B cell (primary cell): ENCODE results near the gene RBPJ. TPM values are rescaled to one million over a fixed set of nuclear protein-coding genes. Genes with fewer than 3 reads are reported as not detected.
"Not testable (repeated sequence)": the region's sequence is repeated elsewhere in the genome, so short reads cannot be mapped to it uniquely, and the experiment has no call there.

Source experiments
- ATAC-seq: fragments of 200-7000 bp; cut with Tn5 transposase; one replicate; pipeline ENCODE4 v1.10.0; 2021; ENCODE audit warnings: low read depth, mild to moderate bottlenecking, moderate number of reproducible peaks, moderate library complexity
- CTCF ChIA-PET: fragments of 350-600 bp; sonication (Branson Sonifier 250); formaldehyde crosslinking; loops from one replicate; lab custom pipeline; 2021; ENCODE audit warnings: antibody characterized with exemption, inconsistent platforms; lab: Charles Lee
- POLR2A ChIA-PET: fragments of 350-600 bp; sonication (Branson Sonifier 250); formaldehyde crosslinking; loops from one replicate; lab custom pipeline; 2021; ENCODE audit warnings: antibody characterized with exemption; lab: Charles Lee
- DNase-seq: peaks from one replicate; pipeline ENCODE4 v3.0.0; 2013
- H2AFZ ChIP-seq: 2 replicates; pipeline ENCODE4 v1.6.1; 2012; ENCODE audit warnings: mild to moderate bottlenecking, low read depth, low read length; ENCODE audit not compliant: insufficient read depth, poor library complexity, severe bottlenecking
- H3K27ac ChIP-seq, 2 donors: 1 replicate in 1 of 2; 2 replicates in 1 of 2; pipeline ENCODE4 v1.5.1; 2012 to 2013; ENCODE audit warnings: low read length in 2 of 2, mild to moderate bottlenecking in 2 of 2, moderate library complexity in 1 of 2
- H3K27me3 ChIP-seq, 4 experiments: fragments of 200-600 bp in 1 of 4; sonication (generic) in 1 of 4; replicated peaks in 1 of 4; 1 replicate in 2 of 4; 2 replicates in 2 of 4; pipeline versions ENCODE4 v1.6.1 to v1.7.0; 2013 to 2016; ENCODE audit warnings: low read length in 3 of 4, mild to moderate bottlenecking in 2 of 4, mixed read lengths in 1 of 4, moderate library complexity in 1 of 4; ENCODE audit not compliant: insufficient read depth in 4 of 4, control insufficient read depth in 3 of 4; ENCODE audit errors: control extremely low read depth in 1 of 4
- H3K36me3 ChIP-seq, 2 experiments: replicated peaks in 1 of 2; 1 replicate in 1 of 2; 2 replicates in 1 of 2; pipeline versions ENCODE4 v1.6.1 to v1.7.1; 2013; ENCODE audit warnings: low read length in 1 of 2; ENCODE audit not compliant: insufficient read depth in 2 of 2, control insufficient read depth in 1 of 2; ENCODE audit errors: control extremely low read depth in 1 of 2, extremely low read depth in 1 of 2
- H3K4me1 ChIP-seq, 2 donors: fragments of 200-600 bp in 1 of 2; sonication (generic) in 1 of 2; 1 replicate in 1 of 2; 2 replicates in 1 of 2; pipeline versions ENCODE4 v1.5.1 to v1.6.1; 2013 to 2017; ENCODE audit warnings: low read length in 2 of 2; ENCODE audit not compliant: control insufficient read depth in 2 of 2, insufficient read depth in 2 of 2
- H3K4me2 ChIP-seq: replicated peaks from 2 replicates; pipeline ENCODE3; 2012; ENCODE audit warnings: mild to moderate bottlenecking, low read depth, low read length; ENCODE audit not compliant: poor library complexity, severe bottlenecking
- H3K4me3 ChIP-seq, 5 experiments: fragments of 200-600 bp in 1 of 5; sonication (generic) in 1 of 5; 1 replicate in 3 of 5; 2 replicates in 2 of 5; pipeline versions ENCODE4 v1.5.1 to v1.7.0; 2011 to 2016; ENCODE audit warnings: low read length in 4 of 5, mild to moderate bottlenecking in 4 of 5, low read depth in 2 of 5, control low read depth in 1 of 5, moderate library complexity in 1 of 5; ENCODE audit not compliant: insufficient read depth in 1 of 5; ENCODE audit errors: control extremely low read depth in 1 of 5, extremely low read depth in 1 of 5
- H3K79me2 ChIP-seq: fragments of 200-600 bp; sonication (generic); one replicate; pipeline ENCODE4 v1.6.0; 2016; ENCODE audit warnings: low read length; ENCODE audit not compliant: control insufficient read depth, insufficient read depth
- H3K9ac ChIP-seq: fragments of 200-600 bp; sonication (generic); 2 replicates; pipeline ENCODE4 v1.6.1; 2017; ENCODE audit warnings: mild to moderate bottlenecking, low read length, moderate library complexity
- H3K9me3 ChIP-seq, 3 donors: one replicate each; pipeline versions ENCODE4 v1.6.1 to v1.7.1; 2013; ENCODE audit warnings: low read length in 2 of 3; ENCODE audit not compliant: control insufficient read depth in 2 of 3, insufficient read depth in 1 of 3; ENCODE audit errors: control extremely low read depth in 1 of 3
- H4K20me1 ChIP-seq: 2 replicates; pipeline ENCODE4 v1.6.0; 2012; ENCODE audit warnings: mild to moderate bottlenecking, low read length; ENCODE audit not compliant: insufficient read depth, control insufficient read depth, poor library complexity, severe bottlenecking
- H3K27ac Mint-ChIP-seq: one replicate; pipeline ENCODE4 v1.8.0; 2021; ENCODE audit warnings: mixed read lengths
- H3K27me3 Mint-ChIP-seq: one replicate; pipeline ENCODE4 v1.8.0; 2021; ENCODE audit warnings: mixed read lengths
- H3K4me1 Mint-ChIP-seq: one replicate; pipeline ENCODE4 v1.8.0; 2021; ENCODE audit warnings: mixed read lengths
- H3K4me3 Mint-ChIP-seq: one replicate; pipeline ENCODE4 v1.8.0; 2021; ENCODE audit warnings: mixed read lengths
- H3K9me3 Mint-ChIP-seq: one replicate; pipeline ENCODE4 v1.8.0; 2022; ENCODE audit warnings: mixed read lengths; ENCODE audit not compliant: insufficient read depth
- EZH2 ChIP-seq: IDR thresholded peaks from 2 replicates; pipeline ENCODE4 v1.6.1; 2012; ENCODE audit warnings: borderline replicate concordance, low read depth, mild to moderate bottlenecking, moderate library complexity, low read length; ENCODE audit not compliant: insufficient read depth, poor library complexity, severe bottlenecking
- WGBS: methylation state at CpG from one replicate; pipeline ENCODE4 v1.1.5; 2013; ENCODE audit warnings: missing lambda C conversion rate; ENCODE audit not compliant: insufficient coverage; 5-methylcytosine and 5-hydroxymethylcytosine counted together
- intact Hi-C: fragments of 100-400 bp; cut with micrococcal nuclease; formaldehyde crosslinking; loops from one replicate; pipeline ENCODE4 v1.10.0; 2022
- polyA plus RNA-seq: library from polyadenylated mRNA; depleted of rRNA; stranded (reverse); fragments of >200 nt; gene quantifications from 2 replicates; pipeline ENCODE4 v1.2.3, GENCODE V29; 2012
- total RNA-seq, 2 donors: library from RNA; stranded (reverse); fragments of 120-200 nt in 1 of 2; gene quantifications; 1 replicate in 1 of 2; 2 replicates in 1 of 2; pipeline versions ENCODE4 v1.2.3 to v1.2.4, GENCODE V29; 2013 to 2022
- TF ChIP-seq, protein P1 (sequence below): fragments of 200-600 bp; IDR thresholded peaks from one replicate; pipeline ENCODE4 v1.8.0; 2022; ENCODE audit warnings: antibody characterized with exemption, mild to moderate bottlenecking

The RBPJ gene
- total and polyA plus RNA-seq, 2 donors (not counting 1 experiment from before 2014, with no cell fraction given): 10.6 to 50.1 TPM

DNA sequence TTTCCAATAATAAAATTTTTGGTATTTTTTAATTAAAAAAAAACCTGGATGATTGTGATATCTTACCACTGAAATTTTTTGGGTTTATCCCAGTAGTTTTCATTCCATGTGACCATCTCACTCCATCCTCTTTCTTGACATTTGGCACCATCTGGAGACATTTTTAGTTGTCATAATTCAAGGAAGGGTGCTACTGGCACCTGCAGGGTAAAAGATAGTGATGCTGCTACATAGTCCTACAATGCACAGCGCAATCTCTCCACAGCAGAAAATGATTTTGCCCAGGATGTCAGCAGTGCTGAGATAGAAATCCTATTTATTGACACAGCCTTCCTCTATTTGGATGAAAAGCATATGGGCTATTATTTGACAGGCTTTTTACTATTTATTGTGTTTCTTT lies 79.3 kb downstream of the RBPJ start:
- H3K4me3 Mint-ChIP-seq: no peak overlapping the region
- Histone ChIP-seq H2AFZ (no peak overlapping the region), H3K36me3 (no peaks in the 10 kb centered on the region), H3K4me2 (no peak overlapping the region), H3K9me3 (no peaks in the 10 kb centered on the region), H4K20me1 (no peaks in the 10 kb centered on the region), H3K27ac (no peak overlapping the region), H3K27me3 (no peaks in the 10 kb centered on the region), H3K79me2 (no peaks in the 10 kb centered on the region), H3K4me3 (no peak overlapping the region), H3K9ac (no peak overlapping the region), H3K4me1 (peaks cover 0 to 2% of the 10 kb centered on the region in 2 donors)
- ChIA-PET CTCF (interaction anchor here (0.8 to 2.8 kb wide), 2 partner anchors 10 to 28 kb away, joined by 3 to 10 read pairs; no protein-coding TSS in a partner anchor), POLR2A (no interaction called here)
- ATAC-seq: no peak
- no peaks in the 10 kb centered on the region for H3K9me3 Mint-ChIP-seq
- intact Hi-C loops: no loop called here
- no peaks in the 10 kb centered on the region for H3K27me3 Mint-ChIP-seq
- no peak for DNase-seq
- H3K27ac Mint-ChIP-seq: no peak overlapping the region
- WGBS: no CpG with 5 or more reads among the region's 1 CpG
- TF ChIP-seq, protein P1, sequence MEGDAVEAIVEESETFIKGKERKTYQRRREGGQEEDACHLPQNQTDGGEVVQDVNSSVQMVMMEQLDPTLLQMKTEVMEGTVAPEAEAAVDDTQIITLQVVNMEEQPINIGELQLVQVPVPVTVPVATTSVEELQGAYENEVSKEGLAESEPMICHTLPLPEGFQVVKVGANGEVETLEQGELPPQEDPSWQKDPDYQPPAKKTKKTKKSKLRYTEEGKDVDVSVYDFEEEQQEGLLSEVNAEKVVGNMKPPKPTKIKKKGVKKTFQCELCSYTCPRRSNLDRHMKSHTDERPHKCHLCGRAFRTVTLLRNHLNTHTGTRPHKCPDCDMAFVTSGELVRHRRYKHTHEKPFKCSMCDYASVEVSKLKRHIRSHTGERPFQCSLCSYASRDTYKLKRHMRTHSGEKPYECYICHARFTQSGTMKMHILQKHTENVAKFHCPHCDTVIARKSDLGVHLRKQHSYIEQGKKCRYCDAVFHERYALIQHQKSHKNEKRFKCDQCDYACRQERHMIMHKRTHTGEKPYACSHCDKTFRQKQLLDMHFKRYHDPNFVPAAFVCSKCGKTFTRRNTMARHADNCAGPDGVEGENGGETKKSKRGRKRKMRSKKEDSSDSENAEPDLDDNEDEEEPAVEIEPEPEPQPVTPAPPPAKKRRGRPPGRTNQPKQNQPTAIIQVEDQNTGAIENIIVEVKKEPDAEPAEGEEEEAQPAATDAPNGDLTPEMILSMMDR: no peak
- TF ChIP-seq EZH2: no peak
- H3K4me1 Mint-ChIP-seq: peaks cover 14% of the 10 kb centered on the region

DNA sequence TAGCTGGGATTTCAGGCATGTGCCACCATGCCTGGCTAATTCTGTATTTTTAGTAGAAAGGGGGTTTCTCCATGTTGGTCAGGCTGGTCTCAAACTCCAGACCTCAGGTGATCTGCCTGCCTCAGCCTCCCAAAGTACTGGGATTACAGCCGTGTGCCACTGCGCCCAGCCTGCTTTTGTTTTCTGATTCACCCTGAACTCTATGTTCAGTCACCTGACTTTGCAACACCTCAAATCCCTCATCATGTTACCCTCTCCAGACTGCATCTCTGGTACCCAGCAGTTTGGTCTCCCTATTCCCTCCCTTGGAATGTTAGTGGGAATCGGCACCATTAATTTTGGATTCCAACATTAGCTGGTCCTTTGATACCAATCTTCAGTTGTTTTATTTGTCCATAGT lies 81.2 kb downstream of the RBPJ start:
- DNase-seq, H3K36me3 ChIP-seq, H3K27ac ChIP-seq, H4K20me1 ChIP-seq, H3K9me3 Mint-ChIP-seq, H3K4me3 ChIP-seq, H3K27ac Mint-ChIP-seq, POLR2A ChIA-PET, ATAC-seq, H3K4me2 ChIP-seq, H3K9me3 ChIP-seq, H3K4me3 Mint-ChIP-seq, H3K9ac ChIP-seq, H3K79me2 ChIP-seq, H3K4me1 ChIP-seq, H3K27me3 ChIP-seq, H2AFZ ChIP-seq, H3K27me3 Mint-ChIP-seq: not testable (repeated sequence)
- H3K4me1 Mint-ChIP-seq: peaks cover 14% of the 10 kb centered on the region
- WGBS: 94% methylated on average over 2 of the region's 3 CpGs
- CTCF ChIA-PET: interaction anchor here (0.7 to 2.8 kb wide), 3 partner anchors 8 to 326 kb away, joined by 3 to 10 read pairs (median 4); no protein-coding TSS in a partner anchor
- intact Hi-C loops: loop anchor here (2.0 kb wide), 1 partner anchor 63 kb away; no protein-coding TSS in a partner anchor
